HG02571 (cell line): ENCODE results near the gene NOB1.
"Not testable (repeated sequence)": the region's sequence is repeated elsewhere in the genome, so short reads cannot be mapped to it uniquely, and the experiment has no call there.

Experiments
- ATAC-seq: cut with Tn5 transposase; IDR thresholded peaks from one replicate; pipeline ENCODE4 v1.9.1; 2021; ENCODE audit warnings: mild to moderate bottlenecking, moderate library complexity; ENCODE audit not compliant: unreplicated experiment

NOB1 gene

GRCh38 chr16:69754469-69755310 lies at the start of gene NOB1:
Gene NOB1 (minus strand): TSS chr16:69754926. CDS start chr16:69754910, 16 bp downstream.
- peak; percentile 91 for ATAC-seq

GRCh38 chr16:69804297-69804696 lies 49.6 kb upstream of the NOB1 start:
- no peak for ATAC-seq

- no peak for ATAC-seq
Measured at GRCh38 chr16:69799611-69800031, 44.9 kb upstream of the NOB1 start.

GRCh38 chr16:69798466-69798865 lies 43.7 kb upstream of the NOB1 start:
- no peak for ATAC-seq

GRCh38 chr16:69796285-69797118 lies 41.8 kb upstream of the NOB1 start:
- ATAC-seq = no peak

- ATAC-seq = no peak
Measured at GRCh38 chr16:69794486-69794885, 39.8 kb upstream of the NOB1 start.

- ATAC-seq = no peak
Measured at GRCh38 chr16:69793526-69793925, 38.8 kb upstream of the NOB1 start.

- not testable (repeated sequence) for ATAC-seq
Measured at GRCh38 chr16:69791391-69791847, 36.7 kb upstream of the NOB1 start.

GRCh38 chr16:69787883-69788282 lies 33.2 kb upstream of the NOB1 start:
- ATAC-seq = no peak

GRCh38 chr16:69784586-69784985 lies 29.9 kb upstream of the NOB1 start:
- ATAC-seq = no peak

- no peak for ATAC-seq
Measured at GRCh38 chr16:69781118-69781517, 26.4 kb upstream of the NOB1 start.

GRCh38 chr16:69779724-69780123 lies 25.0 kb upstream of the NOB1 start:
- ATAC-seq = no peak

- ATAC-seq = no peak
Measured at GRCh38 chr16:69775563-69775962, 20.8 kb upstream of the NOB1 start.

GRCh38 chr16:69773260-69773947 lies 18.7 kb upstream of the NOB1 start:
- no peak for ATAC-seq

GRCh38 chr16:69771651-69771967 lies 16.9 kb upstream of the NOB1 start:
- no peak for ATAC-seq

- ATAC-seq = no peak
Measured at GRCh38 chr16:69769404-69769803, 14.7 kb upstream of the NOB1 start.

- no peak for ATAC-seq
Measured at GRCh38 chr16:69768666-69769065, 13.9 kb upstream of the NOB1 start.

- no peak for ATAC-seq
Measured at GRCh38 chr16:69767459-69768229, 12.9 kb upstream of the NOB1 start.

GRCh38 chr16:69763599-69763942 lies 8.8 kb upstream of the NOB1 start:
- ATAC-seq = no peak

- ATAC-seq = peak; percentile 10
Measured at GRCh38 chr16:69762814-69763598, 8.3 kb upstream of the NOB1 start.
